ENCODE results near the gene LRRC47. TPM values are rescaled to one million over a fixed set of nuclear protein-coding genes. Genes with fewer than 3 reads are reported as not detected.

LRRC47 gene
- total and polyA plus RNA-seq, 2 of the 13 experiments (the other 11 are each of a cell fraction or from before 2014, with no cell fraction given) = 18.3 to 52.5 TPM

GRCh38 chr1:3821447-3821846, 25.1 kb upstream of the LRRC47 start (continued):
- no peak for TF ChIP-seq XRCC5 (optimal IDR thresholded peaks at IDR 0.05; ENCODE audit: low read length)

GRCh38 chr1:3821004-3821403, 24.7 kb upstream of the LRRC47 start:
- no peaks in the 10 kb centered on the region for H3K4me1 ChIP-seq (ENCODE audit: insufficient read depth, low read length)
- ChIA-PET POLR2A (no interaction called here), CTCF (ENCODE audit: low intra/inter-chr PET ratio, low total read pairs) (no interaction called here)
- no peak for ATAC-seq
- H3K9me3 ChIP-seq (ENCODE audit: low read length) = no peaks in the 10 kb centered on the region
- no peak overlapping the region for H3K4me3 ChIP-seq (replicated peaks in 1 of 3; ENCODE audit: insufficient read depth in 1 of 3, low read depth in 2 of 3, low read length in 3 of 3)
- H3K79me2 ChIP-seq (ENCODE audit: insufficient read depth, low read length) = no peaks in the 10 kb centered on the region
- H3K27me3 ChIP-seq (ENCODE audit: control insufficient read depth in 1 of 2, insufficient read depth in 2 of 2, low read length in 2 of 2) = no peaks in the 10 kb centered on the region
- 93% methylated on average over 4 of the region's 6 CpGs for WGBS (ENCODE audit: low lambda C conversion rate)
- no peak overlapping the region for H3K27ac ChIP-seq (ENCODE audit: extremely low read length, insufficient read depth, low read length)
- in situ Hi-C loops (cut with HindIII; ENCODE audit: extremely low pct_ligation_motif_present, low pct_unique_long_range_greater_than_20kb) = no loop called here
- H2AFZ ChIP-seq (ENCODE audit: low read length) = no peak overlapping the region
- no peak for TF ChIP-seq ZNF10 (CRISPR knock-in tag; IDR thresholded peaks at IDR 0.05; ENCODE audit: borderline replicate concordance, low read depth)
- TF ChIP-seq BHLHE40 (IDR thresholded peaks at IDR 0.05; ENCODE audit: low read length) = no peak
- no peak for TF ChIP-seq ZEB1 (IDR thresholded peaks at IDR 0.05; ENCODE audit: insufficient replicate concordance, low read depth)
- TF ChIP-seq ZNF18 (CRISPR knock-in tag; IDR thresholded peaks at IDR 0.05; ENCODE audit: insufficient replicate concordance) = no peak
- TF ChIP-seq KDM5B (CRISPR knock-in tag; IDR thresholded peaks at IDR 0.05; ENCODE audit: borderline replicate concordance) = no peak
- TF ChIP-seq ZNF552 (CRISPR knock-in tag; IDR thresholded peaks at IDR 0.05; ENCODE audit: borderline replicate concordance) = no peak
- H3K4me2 ChIP-seq (ENCODE audit: low read depth, low read length) = no peak overlapping the region
- H4K20me1 ChIP-seq (ENCODE audit: insufficient read depth, low read length) = no peaks in the 10 kb centered on the region
- BruUV-seq (replicated peaks) = no TSS peak
- DNase-seq (ENCODE audit: low spot score) = no peak
- peaks cover 10 to 30% of the 10 kb centered on the region in 2 experiments; a peak in 4 of 5 replicates for H3K36me3 ChIP-seq (replicated peaks in 1 of 2; ENCODE audit: control insufficient read depth in 1 of 2, insufficient read depth in 2 of 2, low read length in 2 of 2)
- intact Hi-C loops (cut with micrococcal nuclease; ENCODE audit: unreplicated experiment) = no loop called here
- H3K9ac ChIP-seq (ENCODE audit: insufficient read depth, low read depth, low read length) = no peak overlapping the region
- FAIRE-seq = no peak
